ENCODE measurements around the gene ZNF324B. TPM values are rescaled to one million over a fixed set of nuclear protein-coding genes. Genes with fewer than 3 reads are reported as not detected.

Gene ZNF324B
- total RNA-seq, 2 experiments from 2014 or later = 7.6 to 8.2 TPM

DNA sequence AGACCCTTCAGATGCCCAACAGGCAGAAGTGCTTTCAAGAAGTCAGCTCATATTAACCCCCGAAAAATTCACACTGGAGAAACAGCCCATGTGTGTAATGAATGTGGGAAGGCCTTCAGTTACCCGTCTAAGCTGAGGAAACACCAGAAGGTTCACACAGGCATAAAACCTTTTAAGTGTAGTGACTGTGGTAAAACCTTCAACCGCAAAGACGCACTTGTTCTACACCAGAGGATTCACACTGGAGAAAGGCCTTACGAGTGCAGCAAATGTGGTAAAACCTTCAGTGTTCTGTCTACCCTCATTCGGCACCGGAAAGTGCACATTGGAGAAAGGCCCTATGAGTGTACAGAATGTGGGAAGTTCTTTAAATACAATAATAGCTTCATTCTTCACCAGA is 34.4 kb upstream of the ZNF324B start:
- no peak for ATAC-seq
- Mint-ChIP-seq H3K27me3 (no peaks in the 10 kb centered on the region), H3K4me3 (no peak overlapping the region), H3K27ac (no peak overlapping the region), H3K9me3 (no peaks in the 10 kb centered on the region), H3K4me1 (ENCODE audit: low read depth) (peaks cover 4% of the 10 kb centered on the region), H3K36me3 (ENCODE audit: low read depth) (peaks cover 56% of the 10 kb centered on the region)
- CTCF ChIA-PET = no interaction called here
- POLR2A ChIA-PET = interaction anchor here (0.9 to 3.4 kb wide), 2 partner anchors 8 to 9 kb away, joined by 3 to 10 read pairs; partner anchors contain the start of gene ZNF584
- TF ChIP-seq, protein P1, sequence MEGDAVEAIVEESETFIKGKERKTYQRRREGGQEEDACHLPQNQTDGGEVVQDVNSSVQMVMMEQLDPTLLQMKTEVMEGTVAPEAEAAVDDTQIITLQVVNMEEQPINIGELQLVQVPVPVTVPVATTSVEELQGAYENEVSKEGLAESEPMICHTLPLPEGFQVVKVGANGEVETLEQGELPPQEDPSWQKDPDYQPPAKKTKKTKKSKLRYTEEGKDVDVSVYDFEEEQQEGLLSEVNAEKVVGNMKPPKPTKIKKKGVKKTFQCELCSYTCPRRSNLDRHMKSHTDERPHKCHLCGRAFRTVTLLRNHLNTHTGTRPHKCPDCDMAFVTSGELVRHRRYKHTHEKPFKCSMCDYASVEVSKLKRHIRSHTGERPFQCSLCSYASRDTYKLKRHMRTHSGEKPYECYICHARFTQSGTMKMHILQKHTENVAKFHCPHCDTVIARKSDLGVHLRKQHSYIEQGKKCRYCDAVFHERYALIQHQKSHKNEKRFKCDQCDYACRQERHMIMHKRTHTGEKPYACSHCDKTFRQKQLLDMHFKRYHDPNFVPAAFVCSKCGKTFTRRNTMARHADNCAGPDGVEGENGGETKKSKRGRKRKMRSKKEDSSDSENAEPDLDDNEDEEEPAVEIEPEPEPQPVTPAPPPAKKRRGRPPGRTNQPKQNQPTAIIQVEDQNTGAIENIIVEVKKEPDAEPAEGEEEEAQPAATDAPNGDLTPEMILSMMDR (IDR thresholded peaks at IDR 0.05) = no peak
- DNase-seq = no peak
- intact Hi-C loops (cut with micrococcal nuclease) = no loop called here

DNA sequence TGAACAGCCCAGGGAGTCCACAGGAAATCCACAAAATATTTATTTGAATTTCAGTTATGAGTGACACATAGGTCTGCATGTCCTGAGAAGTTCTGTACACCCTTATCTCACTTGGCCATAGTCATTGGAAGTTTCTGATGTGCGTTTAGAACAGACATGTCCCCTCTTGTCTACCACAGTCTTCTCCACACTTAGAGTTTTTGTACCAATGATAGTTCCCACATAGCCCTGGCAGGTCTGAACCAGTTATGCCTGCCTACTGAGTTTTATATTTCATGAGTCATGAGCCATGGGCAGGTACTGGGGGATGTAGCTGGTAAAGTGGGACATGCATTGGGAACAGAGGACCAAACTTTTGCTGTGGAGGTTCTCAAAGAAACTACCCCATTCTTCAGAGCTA is 22.8 kb upstream of the ZNF324B start:
- no peak overlapping the region for H3K27ac Mint-ChIP-seq
- H3K9me3 Mint-ChIP-seq = peaks cover 44% of the 10 kb centered on the region
- TF ChIP-seq, protein P1 (IDR thresholded peaks at IDR 0.05) = no peak
- DNase-seq = no peak
- H3K4me1 Mint-ChIP-seq (ENCODE audit: low read depth) = no peaks in the 10 kb centered on the region
- intact Hi-C loops (cut with micrococcal nuclease) = no loop called here
- H3K4me3 Mint-ChIP-seq = no peak overlapping the region
- H3K27me3 Mint-ChIP-seq = no peaks in the 10 kb centered on the region
- CTCF ChIA-PET = no interaction called here
- POLR2A ChIA-PET = interaction anchor here (0.8 kb wide), 1 partner anchor 91 kb away, joined by 3 read pairs; the partner anchor contains the start of gene ZBTB45
- no peak for ATAC-seq
- H3K36me3 Mint-ChIP-seq (ENCODE audit: low read depth) = peaks cover 48% of the 10 kb centered on the region

DNA sequence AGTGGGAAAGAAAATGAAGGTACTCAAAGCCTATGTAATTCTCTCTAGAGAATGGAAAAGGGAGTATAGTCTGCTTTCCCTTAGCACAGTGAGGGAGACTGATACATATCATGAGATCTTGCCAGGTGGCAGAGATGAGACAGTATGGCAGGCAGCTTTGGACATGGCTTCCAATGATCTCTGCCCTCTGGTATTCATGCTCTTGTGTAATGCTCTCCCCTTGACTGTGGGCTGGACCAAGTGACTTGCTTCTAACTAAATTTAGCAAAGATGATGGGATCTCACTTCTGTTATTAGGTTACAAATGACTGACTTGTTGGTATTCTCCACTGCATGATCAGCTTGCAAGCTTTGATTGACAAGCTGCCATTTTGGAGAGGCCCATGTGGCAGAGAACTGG is 21.7 kb upstream of the ZNF324B start:
- H3K4me1 Mint-ChIP-seq (ENCODE audit: low read depth) = no peaks in the 10 kb centered on the region
- intact Hi-C loops (cut with micrococcal nuclease) = no loop called here
- DNase-seq (no peak), ATAC-seq (no peak)
- ChIA-PET POLR2A (interaction anchor here (0.8 kb wide), 1 partner anchor 90 kb away, joined by 3 read pairs; the partner anchor contains the start of gene ZBTB45), CTCF (interaction anchor here (0.7 to 1.3 kb wide), 2 partner anchors 34 to 90 kb away, joined by 3 to 4 read pairs; partner anchors contain the start of gene ZBTB45)
- H3K27ac Mint-ChIP-seq = no peak overlapping the region
- H3K27me3 Mint-ChIP-seq = no peaks in the 10 kb centered on the region
- H3K36me3 Mint-ChIP-seq (ENCODE audit: low read depth) = peaks cover 57% of the 10 kb centered on the region
- peaks cover 56% of the 10 kb centered on the region for H3K9me3 Mint-ChIP-seq
- H3K4me3 Mint-ChIP-seq = no peak overlapping the region
- TF ChIP-seq, protein P1 (IDR thresholded peaks at IDR 0.05) = no peak

DNA sequence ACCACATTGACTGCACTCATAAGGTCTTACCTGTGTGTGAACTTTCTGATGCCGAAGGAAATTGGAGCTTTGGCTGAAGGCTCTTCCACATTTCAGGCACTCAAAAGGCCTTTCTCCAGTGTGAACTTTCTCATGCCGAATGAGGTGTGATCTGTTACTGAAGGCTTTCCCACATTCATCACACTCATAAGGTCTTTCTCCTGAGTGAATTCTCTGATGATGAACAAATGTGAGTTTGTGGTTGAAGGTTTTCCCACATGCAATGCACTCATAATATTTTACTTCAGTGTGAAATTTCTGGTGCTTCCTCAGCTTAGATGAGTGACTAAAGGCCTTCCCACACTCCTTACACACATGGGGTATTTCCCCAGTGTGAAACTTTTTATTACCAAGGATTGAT is 17.2 kb upstream of the ZNF324B start:
- no peak overlapping the region for H3K4me3 Mint-ChIP-seq
- intact Hi-C loops (cut with micrococcal nuclease) = no loop called here
- peaks cover 11% of the 10 kb centered on the region for H3K4me1 Mint-ChIP-seq (ENCODE audit: low read depth)
- CTCF ChIA-PET = interaction anchor here (1.0 to 1.1 kb wide), 2 partner anchors 86 to 138 kb away, joined by 3 read pairs; no protein-coding TSS in a partner anchor
- no peak for ATAC-seq
- H3K27ac Mint-ChIP-seq = no peak overlapping the region
- H3K27me3 Mint-ChIP-seq = no peaks in the 10 kb centered on the region
- TF ChIP-seq, protein P1 (IDR thresholded peaks at IDR 0.05) = no peak
- POLR2A ChIA-PET = interaction anchor here (0.8 to 1.3 kb wide), 3 partner anchors 12 to 47 kb away, joined by 3 read pairs; no protein-coding TSS in a partner anchor
- H3K36me3 Mint-ChIP-seq (ENCODE audit: low read depth) = peaks cover 93% of the 10 kb centered on the region
- H3K9me3 Mint-ChIP-seq = peaks cover 78% of the 10 kb centered on the region
- no peak for DNase-seq

Measured in activated CD8-positive, alpha-beta T cell treated with anti-CD3 and anti-CD28 coated beads for 36 hours (primary cell).